Spinal cord (tissue), 10 donors: ENCODE results near the gene CC2D1B. TPM values are rescaled to one million over a fixed set of nuclear protein-coding genes. Genes with fewer than 3 reads are reported as not detected.

Experiments
- DNase-seq, 6 donors: peaks; one replicate each; pipeline versions ENCODE4 v3.0.0 to v3.0.0-alpha.2; 2013 to 2015; ENCODE audit warnings: low spot score in 6 of 6, low read depth in 4 of 6
- H3K27ac ChIP-seq: one replicate; pipeline ENCODE4 v1.5.1; 2013; ENCODE audit warnings: low read depth, low read length, control low read depth
- H3K27me3 ChIP-seq: one replicate; pipeline ENCODE4 v1.6.1; 2013; ENCODE audit warnings: low read length; ENCODE audit not compliant: control insufficient read depth, insufficient read depth
- H3K36me3 ChIP-seq: one replicate; pipeline ENCODE4 v1.6.1; 2013; ENCODE audit warnings: low read length; ENCODE audit not compliant: control insufficient read depth, insufficient read depth
- H3K4me1 ChIP-seq: one replicate; pipeline ENCODE4 v1.6.1; 2013; ENCODE audit warnings: low read length; ENCODE audit not compliant: control insufficient read depth, insufficient read depth
- H3K4me3 ChIP-seq: one replicate; pipeline ENCODE4 v1.5.1; 2013; ENCODE audit warnings: low read depth, low read length, control low read depth
- H3K9me3 ChIP-seq: one replicate; pipeline ENCODE4 v1.6.1; 2013; ENCODE audit warnings: low read length; ENCODE audit not compliant: control insufficient read depth, insufficient read depth
- WGBS: methylation state at CpG from one replicate; pipeline ENCODE4 v1.1.5; 2013; ENCODE audit warnings: missing lambda C conversion rate; ENCODE audit not compliant: insufficient coverage; 5-methylcytosine and 5-hydroxymethylcytosine counted together
- polyA plus RNA-seq, 2 donors: library from polyadenylated mRNA; unstranded; fragments of 120-200 nt; gene quantifications; one replicate each; pipeline ENCODE4 v1.2.1, GENCODE V29; 2013; ENCODE audit not compliant: insufficient read length in 2 of 2
- total RNA-seq, 2 donors: library from RNA; depleted of rRNA in 1 of 2; stranded (reverse); fragments of 120-200 nt in 1 of 2; fragments of >200 nt in 1 of 2; gene quantifications; one replicate each; pipeline versions ENCODE4 v1.2.3 to v1.2.4, GENCODE V29; 2013 to 2014
- donor health status: healthy.

The CC2D1B gene
- total and polyA plus RNA-seq, 4 donors = 9.2 to 26.0 (median 25.0) TPM

- 34% methylated on average over 8 of the region's 8 CpGs for WGBS
- Histone ChIP-seq H3K4me1 (peaks cover 3% of the 10 kb centered on the region), H3K36me3 (peaks cover 24% of the 10 kb centered on the region), H3K4me3 (no peak overlapping the region), H3K27me3 (no peaks in the 10 kb centered on the region), H3K9me3 (no peaks in the 10 kb centered on the region), H3K27ac (no peak overlapping the region)
- DNase-seq = peak in 2 of 6 donors; percentile 51 to 64
Observed at GRCh38 chr1:52348704-52349300, 17.2 kb downstream of the CC2D1B start.

GRCh38 chr1:52346653-52347052, 19.4 kb downstream of the CC2D1B start:
- WGBS = 83% methylated on average over 1 of the region's 4 CpGs
- no peaks in the 10 kb centered on the region for H3K9me3 ChIP-seq
- peaks cover 3% of the 10 kb centered on the region for H3K4me1 ChIP-seq
- H3K27ac ChIP-seq = no peak overlapping the region
- no peak overlapping the region for H3K4me3 ChIP-seq
- DNase-seq = no peak
- H3K36me3 ChIP-seq = peaks cover 16% of the 10 kb centered on the region
- no peaks in the 10 kb centered on the region for H3K27me3 ChIP-seq

- 100% methylated on average over 1 of the region's 2 CpGs for WGBS
- Histone ChIP-seq H3K9me3 (no peaks in the 10 kb centered on the region), H3K27me3 (no peaks in the 10 kb centered on the region), H3K27ac (no peak overlapping the region), H3K4me3 (no peak overlapping the region), H3K4me1 (peaks cover 3% of the 10 kb centered on the region), H3K36me3 (peaks cover 16% of the 10 kb centered on the region)
- no peak for DNase-seq
Observed at GRCh38 chr1:52345252-52345651, 20.8 kb downstream of the CC2D1B start.

- H3K27ac ChIP-seq = no peak overlapping the region
- WGBS = no CpG with 5 or more reads among the region's 3 CpGs
- H3K27me3 ChIP-seq = no peaks in the 10 kb centered on the region
- DNase-seq = no peak
- H3K4me1 ChIP-seq = peaks cover 3% of the 10 kb centered on the region
- peaks cover 16% of the 10 kb centered on the region for H3K36me3 ChIP-seq
- H3K4me3 ChIP-seq = no peak overlapping the region
- H3K9me3 ChIP-seq = no peaks in the 10 kb centered on the region
Observed at GRCh38 chr1:52343979-52344378, 22.0 kb downstream of the CC2D1B start.

- Histone ChIP-seq H3K9me3 (no peaks in the 10 kb centered on the region), H3K27ac (no peak overlapping the region), H3K4me3 (no peak overlapping the region), H3K36me3 (peaks cover 19% of the 10 kb centered on the region), H3K4me1 (no peaks in the 10 kb centered on the region), H3K27me3 (no peaks in the 10 kb centered on the region)
- WGBS = 47% methylated on average over 2 of the region's 7 CpGs
- DNase-seq = peak in 1 of 6 donors; percentile 30
Observed at GRCh38 chr1:52341655-52342260, 24.2 kb downstream of the CC2D1B start.

GRCh38 chr1:52337439-52337838, 28.6 kb downstream of the CC2D1B start:
- no peak for DNase-seq
- 86% methylated on average over 2 of the region's 2 CpGs for WGBS
- H3K9me3 ChIP-seq = no peaks in the 10 kb centered on the region
- H3K4me1 ChIP-seq = no peaks in the 10 kb centered on the region
- peaks cover 15% of the 10 kb centered on the region for H3K36me3 ChIP-seq
- H3K27me3 ChIP-seq = no peaks in the 10 kb centered on the region
- H3K27ac ChIP-seq = no peak overlapping the region
- H3K4me3 ChIP-seq = no peak overlapping the region

GRCh38 chr1:52334906-52335528, 31.0 kb downstream of the CC2D1B start:
- Histone ChIP-seq H3K9me3 (no peaks in the 10 kb centered on the region), H3K36me3 (peaks cover 7% of the 10 kb centered on the region), H3K4me1 (no peaks in the 10 kb centered on the region), H3K27ac (no peak overlapping the region), H3K27me3 (no peaks in the 10 kb centered on the region), H3K4me3 (no peak overlapping the region)
- 60% methylated on average over 1 of the region's 3 CpGs for WGBS
- DNase-seq = no peak

- no peaks in the 10 kb centered on the region for H3K27me3 ChIP-seq
- 100% methylated on average over 1 of the region's 1 CpG for WGBS
- no peaks in the 10 kb centered on the region for H3K4me1 ChIP-seq
- H3K36me3 ChIP-seq = peaks cover 4% of the 10 kb centered on the region
- H3K27ac ChIP-seq = no peak overlapping the region
- H3K9me3 ChIP-seq = no peaks in the 10 kb centered on the region
- DNase-seq = no peak
- no peak overlapping the region for H3K4me3 ChIP-seq
Observed at GRCh38 chr1:52332411-52332810, 33.6 kb downstream of the CC2D1B start.

- WGBS = no CpG with 5 or more reads among the region's 1 CpG
- DNase-seq = no peak
- H3K27ac ChIP-seq = no peak overlapping the region
- H3K4me3 ChIP-seq = no peak overlapping the region
- no peaks in the 10 kb centered on the region for H3K9me3 ChIP-seq
- no peaks in the 10 kb centered on the region for H3K4me1 ChIP-seq
- H3K36me3 ChIP-seq = peaks cover 6% of the 10 kb centered on the region
- H3K27me3 ChIP-seq = no peaks in the 10 kb centered on the region
Observed at GRCh38 chr1:52328615-52329014, 37.4 kb downstream of the CC2D1B start.

GRCh38 chr1:52325786-52326185, 40.2 kb downstream of the CC2D1B start:
- Histone ChIP-seq H3K36me3 (peaks cover 6% of the 10 kb centered on the region), H3K4me1 (no peaks in the 10 kb centered on the region), H3K27me3 (no peaks in the 10 kb centered on the region), H3K4me3 (no peak overlapping the region), H3K9me3 (no peaks in the 10 kb centered on the region), H3K27ac (no peak overlapping the region)
- 75% methylated on average over 3 of the region's 5 CpGs for WGBS
- peak in 1 of 6 donors; percentile 68 for DNase-seq
